Neuron (in vitro differentiated cells): ENCODE measurements around the gene TMEM182.

ENCODE experiments used
- H2AFZ ChIP-seq: one replicate; pipeline ENCODE4 v1.6.1; 2013; ENCODE audit warnings: low read depth, mild to moderate bottlenecking, inconsistent platforms, low read length, moderate library complexity
- H3K27me3 ChIP-seq: one replicate; pipeline ENCODE4 v1.6.1; 2013; ENCODE audit warnings: low read length; ENCODE audit not compliant: insufficient read depth
- H3K36me3 ChIP-seq: one replicate; pipeline ENCODE4 v1.6.1; 2013; ENCODE audit warnings: low read length; ENCODE audit not compliant: insufficient read depth
- H3K4me1 ChIP-seq: one replicate; pipeline ENCODE4 v1.6.1; 2013; ENCODE audit warnings: low read length; ENCODE audit not compliant: insufficient read depth
- H3K4me3 ChIP-seq: 2 replicates; pipeline ENCODE4 v1.5.1; 2013; ENCODE audit warnings: mild to moderate bottlenecking, low read length, moderate library complexity
- H3K9me3 ChIP-seq: one replicate; pipeline ENCODE4 v1.6.1; 2013; ENCODE audit warnings: low read length

TMEM182 gene

GRCh38 chr2:102773149-102773705 is 11.4 kb downstream of the TMEM182 start:
- Histone ChIP-seq H3K36me3 (peaks cover 2% of the 10 kb centered on the region), H3K4me3 (no peak overlapping the region), H2AFZ (no peak overlapping the region), H3K27me3 (no peaks in the 10 kb centered on the region), H3K4me1 (no peaks in the 10 kb centered on the region), H3K9me3 (peaks cover 3% of the 10 kb centered on the region)

GRCh38 chr2:102778260-102778659 is 16.4 kb downstream of the TMEM182 start:
- Histone ChIP-seq H3K9me3 (peaks cover 3% of the 10 kb centered on the region), H2AFZ (no peak overlapping the region), H3K36me3 (peaks cover 2% of the 10 kb centered on the region), H3K4me1 (peaks cover 5% of the 10 kb centered on the region), H3K27me3 (no peaks in the 10 kb centered on the region), H3K4me3 (no peak overlapping the region)

GRCh38 chr2:102780467-102780866 is 18.6 kb downstream of the TMEM182 start:
- H3K4me1 ChIP-seq, result peaks cover 9% of the 10 kb centered on the region
- no peaks in the 10 kb centered on the region for H3K27me3 ChIP-seq
- peaks cover 3% of the 10 kb centered on the region for H3K9me3 ChIP-seq
- H3K4me3 ChIP-seq, result no peak overlapping the region
- peaks cover 2% of the 10 kb centered on the region for H3K36me3 ChIP-seq
- no peak overlapping the region for H2AFZ ChIP-seq

- H3K27me3 ChIP-seq, result no peaks in the 10 kb centered on the region
These were observed 20.4 kb downstream of the TMEM182 start for GRCh38 chr2:102782187-102782586.

GRCh38 chr2:102782933-102783332 is 21.1 kb downstream of the TMEM182 start:
- no peaks in the 10 kb centered on the region for H3K9me3 ChIP-seq
- H3K4me1 ChIP-seq, result peaks cover 9% of the 10 kb centered on the region
- no peak overlapping the region for H2AFZ ChIP-seq
- no peaks in the 10 kb centered on the region for H3K36me3 ChIP-seq
- no peaks in the 10 kb centered on the region for H3K27me3 ChIP-seq
- H3K4me3 ChIP-seq, result no peak overlapping the region

More at GRCh38 chr2:102782187-102782586, 20.4 kb downstream of the TMEM182 start:
- H3K9me3 ChIP-seq, result no peaks in the 10 kb centered on the region
- no peak overlapping the region for H3K4me3 ChIP-seq
- no peak overlapping the region for H2AFZ ChIP-seq
- no peaks in the 10 kb centered on the region for H3K36me3 ChIP-seq
- H3K4me1 ChIP-seq, result peaks cover 9% of the 10 kb centered on the region

GRCh38 chr2:102783506-102784183 is 21.8 kb downstream of the TMEM182 start:
- Histone ChIP-seq H3K9me3 (no peaks in the 10 kb centered on the region), H3K4me3 (no peak overlapping the region), H3K4me1 (peaks cover 9% of the 10 kb centered on the region), H3K36me3 (no peaks in the 10 kb centered on the region), H2AFZ (no peak overlapping the region), H3K27me3 (no peaks in the 10 kb centered on the region)

- no peak overlapping the region for H2AFZ ChIP-seq
- H3K36me3 ChIP-seq, result no peaks in the 10 kb centered on the region
These were observed 23.1 kb downstream of the TMEM182 start for GRCh38 chr2:102784940-102785339.

GRCh38 chr2:102788216-102788884 is 26.5 kb downstream of the TMEM182 start:
- H3K4me1 ChIP-seq, result peaks cover 14% of the 10 kb centered on the region
- H2AFZ ChIP-seq, result no peak overlapping the region
- no peaks in the 10 kb centered on the region for H3K36me3 ChIP-seq
- H3K27me3 ChIP-seq, result no peaks in the 10 kb centered on the region
- H3K9me3 ChIP-seq, result no peaks in the 10 kb centered on the region
- H3K4me3 ChIP-seq, result no peak overlapping the region

More at GRCh38 chr2:102784940-102785339, 23.1 kb downstream of the TMEM182 start:
- Histone ChIP-seq H3K4me1 (peaks cover 9% of the 10 kb centered on the region), H3K27me3 (no peaks in the 10 kb centered on the region), H3K4me3 (no peak overlapping the region), H3K9me3 (no peaks in the 10 kb centered on the region)

- Histone ChIP-seq H3K9me3 (no peaks in the 10 kb centered on the region), H3K4me3 (no peak overlapping the region), H3K27me3 (no peaks in the 10 kb centered on the region), H3K36me3 (no peaks in the 10 kb centered on the region), H2AFZ (no peak overlapping the region), H3K4me1 (peaks cover 10% of the 10 kb centered on the region)
These were observed 27.0 kb downstream of the TMEM182 start for GRCh38 chr2:102788885-102789260.

- Histone ChIP-seq H3K9me3 (no peaks in the 10 kb centered on the region), H3K4me3 (no peak overlapping the region), H3K4me1 (peaks cover 10% of the 10 kb centered on the region), H2AFZ (no peak overlapping the region), H3K27me3 (no peaks in the 10 kb centered on the region), H3K36me3 (no peaks in the 10 kb centered on the region)
These were observed 27.7 kb downstream of the TMEM182 start for GRCh38 chr2:102789349-102790090.

GRCh38 chr2:102790091-102790455 is 28.2 kb downstream of the TMEM182 start:
- H3K4me1 ChIP-seq, result peaks cover 10% of the 10 kb centered on the region
- H3K27me3 ChIP-seq, result no peaks in the 10 kb centered on the region
- no peaks in the 10 kb centered on the region for H3K36me3 ChIP-seq
- no peaks in the 10 kb centered on the region for H3K9me3 ChIP-seq
- no peak overlapping the region for H3K4me3 ChIP-seq
- H2AFZ ChIP-seq, result no peak overlapping the region

- Histone ChIP-seq H3K36me3 (no peaks in the 10 kb centered on the region), H3K4me3 (no peak overlapping the region), H3K9me3 (no peaks in the 10 kb centered on the region), H3K27me3 (no peaks in the 10 kb centered on the region), H2AFZ (no peak overlapping the region), H3K4me1 (peaks cover 15% of the 10 kb centered on the region)
These were observed 30.9 kb downstream of the TMEM182 start for GRCh38 chr2:102792568-102793208.

GRCh38 chr2:102795641-102796040 is 33.8 kb downstream of the TMEM182 start:
- no peaks in the 10 kb centered on the region for H3K36me3 ChIP-seq
- no peaks in the 10 kb centered on the region for H3K27me3 ChIP-seq
- no peak overlapping the region for H2AFZ ChIP-seq
- peaks cover 15% of the 10 kb centered on the region for H3K4me1 ChIP-seq
- peaks cover 9% of the 10 kb centered on the region for H3K9me3 ChIP-seq
- H3K4me3 ChIP-seq, result no peak overlapping the region
